Neural progenitor cell (in vitro differentiated cells): ENCODE data around the gene P2RY6. TPM values are rescaled to one million over a fixed set of nuclear protein-coding genes. Genes with fewer than 3 reads are reported as not detected.

Source experiments
- DNase-seq: peaks from one replicate; pipeline ENCODE4 v3.0.0-alpha.2; 2016; ENCODE audit warnings: low spot score
- H2AFZ ChIP-seq: fragments of 200-600 bp; sonication (generic); replicated peaks from 2 replicates; pipeline ENCODE4 v1.6.1; 2016; ENCODE audit warnings: antibody characterized with exemption
- H3F3A ChIP-seq: fragments of 200-600 bp; sonication (generic); 2 replicates; pipeline ENCODE4 v1.6.1; 2016; ENCODE audit warnings: antibody characterized with exemption, low read depth
- H3K27ac ChIP-seq: fragments of 200-600 bp; sonication (generic); 2 replicates; pipeline ENCODE4 v1.5.1; 2016; ENCODE audit warnings: mild to moderate bottlenecking
- H3K27me3 ChIP-seq: fragments of 200-600 bp; sonication (generic); 2 replicates; pipeline ENCODE4 v1.6.1; 2016; ENCODE audit warnings: mild to moderate bottlenecking, moderate library complexity
- H3K36me3 ChIP-seq: fragments of 200-600 bp; sonication (generic); 2 replicates; pipeline ENCODE4 v1.5.1; 2016
- H3K4me1 ChIP-seq: fragments of 200-600 bp; sonication (generic); 2 replicates; pipeline ENCODE4 v1.6.1; 2016; ENCODE audit warnings: mixed run types
- H3K4me2 ChIP-seq: fragments of 200-600 bp; sonication (generic); 2 replicates; pipeline ENCODE4 v1.6.1; 2016
- H3K4me3 ChIP-seq: fragments of 200-600 bp; sonication (generic); 2 replicates; pipeline ENCODE4 v1.5.1; 2016
- H3K79me2 ChIP-seq: fragments of 200-600 bp; sonication (generic); 2 replicates; pipeline ENCODE4 v1.6.1; 2016; ENCODE audit warnings: low read depth
- H3K9ac ChIP-seq: fragments of 200-600 bp; sonication (generic); 2 replicates; pipeline ENCODE4 v1.6.1; 2016
- H3K9me3 ChIP-seq: fragments of 200-600 bp; sonication (generic); 2 replicates; pipeline ENCODE4 v1.5.1; 2016; ENCODE audit warnings: low read depth
- H4K20me1 ChIP-seq: fragments of 200-600 bp; sonication (generic); 2 replicates; pipeline ENCODE4 v1.6.1; 2016; ENCODE audit warnings: low read depth
- H3K27ac Mint-ChIP-seq: 3 replicates; pipeline ENCODE4 v1.8.0; 2021; ENCODE audit warnings: mixed read lengths
- H3K27me3 Mint-ChIP-seq: 2 replicates; pipeline ENCODE4 v1.8.0; 2022; ENCODE audit warnings: low read depth, mild to moderate bottlenecking, inconsistent platforms, moderate library complexity, mixed read lengths; ENCODE audit not compliant: insufficient read depth
- H3K36me3 Mint-ChIP-seq: 3 replicates; pipeline ENCODE4 v1.8.0; 2021; ENCODE audit warnings: mixed read lengths
- H3K4me1 Mint-ChIP-seq: 3 replicates; pipeline ENCODE4 v1.8.0; 2021; ENCODE audit warnings: mixed read lengths
- H3K4me3 Mint-ChIP-seq: 3 replicates; pipeline ENCODE4 v1.8.0; 2021; ENCODE audit warnings: mild to moderate bottlenecking, moderate library complexity, mixed read lengths
- H3K9me3 Mint-ChIP-seq: 3 replicates; pipeline ENCODE4 v1.8.0; 2020; ENCODE audit warnings: mixed read lengths
- CTCF ChIP-seq: fragments of 200-600 bp; sonication (generic); IDR thresholded peaks from 2 replicates; pipeline ENCODE4 v1.5.1; 2017; ENCODE audit warnings: antibody characterized with exemption, mild to moderate bottlenecking
- EZH2 ChIP-seq: fragments of 200-600 bp; sonication (generic); IDR thresholded peaks from 2 replicates; pipeline ENCODE4 v1.6.1; 2017; ENCODE audit warnings: antibody characterized with exemption, mild to moderate bottlenecking, moderate library complexity
- EZH2phosphoT487 ChIP-seq: fragments of 200-600 bp; sonication (generic); IDR thresholded peaks from 2 replicates; pipeline ENCODE4 v1.6.1; 2017; ENCODE audit warnings: antibody characterized with exemption
- total RNA-seq: library from RNA; depleted of rRNA; stranded (reverse); fragments of >200 nt; gene quantifications from 2 replicates; pipeline ENCODE4 v1.2.3, GENCODE V29; 2015; ENCODE audit warnings: low replicate concordance

P2RY6 gene
- total RNA-seq, 1 donor from 2014 or later: not detected

GRCh38 chr11:73343076-73343873 lies 71.1 kb downstream of the P2RY6 start:
- Histone ChIP-seq H3K27me3 (peaks cover 30% of the 10 kb centered on the region), H4K20me1 (peaks cover 98% of the 10 kb centered on the region), H3K4me1 (peaks cover 14% of the 10 kb centered on the region), H3K79me2 (peaks cover 16% of the 10 kb centered on the region), H3K4me2 (peak overlapping the region; percentile 97), H3F3A (peaks cover 4% of the 10 kb centered on the region), H3K9me3 (no peaks in the 10 kb centered on the region), H3K36me3 (no peaks in the 10 kb centered on the region), H2AFZ (no peak overlapping the region), H3K27ac (no peak overlapping the region), H3K4me3 (peak overlapping the region; percentile 55), H3K9ac (no peak overlapping the region)
- Mint-ChIP-seq H3K4me3 (peak overlapping the region; percentile 38), H3K27ac (peak overlapping the region; percentile 66), H3K9me3 (no peaks in the 10 kb centered on the region), H3K36me3 (peaks cover 21% of the 10 kb centered on the region), H3K4me1 (peaks cover 52% of the 10 kb centered on the region), H3K27me3 (peaks cover 20% of the 10 kb centered on the region)
- DNase-seq: no peak
- TF ChIP-seq EZH2phosphoT487 (peak; percentile 12), CTCF (no peak), EZH2 (no peak)

GRCh38 chr11:73344191-73344607 lies 72.1 kb downstream of the P2RY6 start:
- H3K4me2 ChIP-seq: no peak overlapping the region

GRCh38 chr11:73345481-73346160 lies 73.5 kb downstream of the P2RY6 start:
- Histone ChIP-seq H3K4me1 (peaks cover 10% of the 10 kb centered on the region), H3K4me3 (no peak overlapping the region), H3K27ac (no peak overlapping the region), H4K20me1 (peaks cover 95% of the 10 kb centered on the region), H2AFZ (no peak overlapping the region), H3K9me3 (no peaks in the 10 kb centered on the region), H3K27me3 (peaks cover 30% of the 10 kb centered on the region), H3K4me2 (no peak overlapping the region), H3K36me3 (no peaks in the 10 kb centered on the region), H3K79me2 (peaks cover 16% of the 10 kb centered on the region), H3K9ac (no peak overlapping the region), H3F3A (peaks cover 4% of the 10 kb centered on the region)
- Mint-ChIP-seq H3K27me3 (peaks cover 22% of the 10 kb centered on the region), H3K9me3 (no peaks in the 10 kb centered on the region), H3K27ac (peak overlapping the region; percentile 81), H3K4me1 (peaks cover 49% of the 10 kb centered on the region), H3K4me3 (peak overlapping the region; percentile 35), H3K36me3 (peaks cover 18% of the 10 kb centered on the region)
- TF ChIP-seq EZH2phosphoT487 (no peak), CTCF (no peak), EZH2 (no peak)
- no peak for DNase-seq

More at GRCh38 chr11:73344191-73344607, 72.1 kb downstream of the P2RY6 start:
- no peak overlapping the region for H3K9ac ChIP-seq
- H3F3A ChIP-seq: peaks cover 4% of the 10 kb centered on the region
- H3K36me3 ChIP-seq: no peaks in the 10 kb centered on the region
- peaks cover 10% of the 10 kb centered on the region for H3K4me1 ChIP-seq
- Mint-ChIP-seq H3K4me3 (no peak overlapping the region), H3K4me1 (peaks cover 52% of the 10 kb centered on the region), H3K27ac (no peak overlapping the region), H3K27me3 (peaks cover 20% of the 10 kb centered on the region), H3K36me3 (peaks cover 21% of the 10 kb centered on the region), H3K9me3 (no peaks in the 10 kb centered on the region)
- H3K9me3 ChIP-seq: no peaks in the 10 kb centered on the region
- no peak for DNase-seq
- no peak overlapping the region for H3K27ac ChIP-seq
- TF ChIP-seq EZH2phosphoT487 (no peak), CTCF (no peak)
- peaks cover 16% of the 10 kb centered on the region for H3K79me2 ChIP-seq
- no peak overlapping the region for H3K4me3 ChIP-seq
- H3K27me3 ChIP-seq: peaks cover 30% of the 10 kb centered on the region
- H4K20me1 ChIP-seq: peaks cover 95% of the 10 kb centered on the region
- H2AFZ ChIP-seq: no peak overlapping the region
